GM23248 (cell line): Measurements from ENCODE around the gene TNS3.

ENCODE experiments used
- EZH2 ChIP-seq: fragments of 200-600 bp; sonication (generic); IDR thresholded peaks from 2 replicates; pipeline ENCODE4 v1.6.1; 2018; ENCODE audit warnings: antibody characterized with exemption, mild to moderate bottlenecking; ENCODE audit not compliant: insufficient read depth, poor library complexity, severe bottlenecking
- EZH2phosphoT487 ChIP-seq: fragments of 200-600 bp; sonication (generic); IDR thresholded peaks from 2 replicates; pipeline ENCODE4 v1.6.1; 2018; ENCODE audit warnings: antibody characterized with exemption, moderate library complexity, mild to moderate bottlenecking, low read depth; ENCODE audit not compliant: insufficient read depth

DNA sequence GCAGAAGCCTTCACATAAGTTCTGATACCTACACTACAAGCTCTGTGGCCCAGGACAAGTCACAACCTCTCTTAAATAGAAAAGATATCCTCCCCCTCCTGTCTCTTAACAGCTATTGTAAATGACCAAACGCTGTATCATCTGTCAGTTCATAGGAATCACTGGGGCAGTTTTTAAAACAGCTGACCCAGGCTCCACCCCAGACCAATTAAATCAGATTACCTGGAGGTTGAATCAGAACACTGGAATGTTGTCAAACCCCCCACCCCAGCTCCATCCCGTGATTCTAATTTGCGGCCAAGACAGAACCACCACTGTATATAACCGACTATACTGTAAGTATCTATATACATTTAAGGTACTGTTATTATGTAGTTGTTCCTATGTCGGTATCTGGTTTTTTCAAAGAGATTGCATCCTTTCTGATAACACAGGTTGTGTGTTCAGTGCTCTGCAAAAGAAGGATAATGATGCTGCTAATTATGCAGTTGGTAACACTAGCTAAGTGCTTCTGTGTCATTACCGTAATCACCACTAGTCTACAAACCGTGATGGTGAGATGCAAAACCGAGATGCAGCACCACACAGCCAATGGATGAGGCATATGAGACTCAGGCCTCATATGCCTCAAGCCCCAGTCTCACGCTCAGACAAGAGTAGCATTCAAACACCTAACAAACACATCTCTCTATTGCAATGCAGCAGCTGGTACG lies 47.4 kb downstream of the TNS3 start:
- TF ChIP-seq EZH2: no peak
- TF ChIP-seq EZH2phosphoT487: no peak
